ENCODE results near the gene ZNF234.
"Not testable (repeated sequence)": the region's sequence is repeated elsewhere in the genome, so short reads cannot be mapped to it uniquely, and the experiment has no call there.

ZNF234 gene

GRCh38 chr19:44141191-44142058 is at the start of gene ZNF234:
ZNF234 (plus strand) TSS chr19:44141554; CDS start chr19:44144633, 3,079 bp downstream.
- peak; percentile 15 for DNase-seq (ENCODE audit: low read depth, low spot score)

- no peak for DNase-seq (ENCODE audit: low read depth, low spot score)
Observed at GRCh38 chr19:44092108-44092507, 49.2 kb upstream of the ZNF234 start.

- DNase-seq (ENCODE audit: low read depth, low spot score) = peak; percentile 79
Observed at GRCh38 chr19:44093931-44094765, 47.2 kb upstream of the ZNF234 start, which contains the start of gene ZNF224. ZNF224 (plus strand) TSS chr19:44094361; CDS start chr19:44097874, 3,513 bp downstream.

- DNase-seq (ENCODE audit: low read depth, low spot score) = no peak
Observed at GRCh38 chr19:44107751-44108150, 33.6 kb upstream of the ZNF234 start.

- no peak for DNase-seq (ENCODE audit: low read depth, low spot score)
Observed at GRCh38 chr19:44109458-44109857, 31.9 kb upstream of the ZNF234 start.

- DNase-seq (ENCODE audit: low read depth, low spot score) = peak; percentile 95
Observed at GRCh38 chr19:44111910-44112463, 29.4 kb upstream of the ZNF234 start.

GRCh38 chr19:44112802-44113137 is 28.6 kb upstream of the ZNF234 start:
- no peak for DNase-seq (ENCODE audit: low read depth, low spot score)

- peak; percentile 99 for DNase-seq (ENCODE audit: low read depth, low spot score)
Observed at GRCh38 chr19:44113138-44113783, 28.1 kb upstream of the ZNF234 start, which contains the start of gene ZNF225. ZNF225 (plus strand) TSS chr19:44113399; CDS start chr19:44115828, 2,429 bp downstream.

- no peak for DNase-seq (ENCODE audit: low read depth, low spot score)
Observed at GRCh38 chr19:44113784-44114390, 27.5 kb upstream of the ZNF234 start.

- DNase-seq (ENCODE audit: low read depth, low spot score) = not testable (repeated sequence)
Observed at GRCh38 chr19:44121162-44121561, 20.2 kb upstream of the ZNF234 start.

GRCh38 chr19:44131955-44132354 is 9.4 kb upstream of the ZNF234 start:
- DNase-seq (ENCODE audit: low read depth, low spot score) = no peak

- no peak for DNase-seq (ENCODE audit: low read depth, low spot score)
Observed at GRCh38 chr19:44142059-44142433, 692 bp downstream of the ZNF234 start.

GRCh38 chr19:44149776-44150175 is 8.4 kb downstream of the ZNF234 start:
- no peak for DNase-seq (ENCODE audit: low read depth, low spot score)

GRCh38 chr19:44151491-44151890 is 10.1 kb downstream of the ZNF234 start:
- no peak for DNase-seq (ENCODE audit: low read depth, low spot score)

GRCh38 chr19:44156475-44156874 is 15.1 kb downstream of the ZNF234 start:
- no peak for DNase-seq (ENCODE audit: low read depth, low spot score)

- DNase-seq (ENCODE audit: low read depth, low spot score) = no peak
Observed at GRCh38 chr19:44163789-44164188, 22.4 kb downstream of the ZNF234 start.

GRCh38 chr19:44164327-44164672 is 22.9 kb downstream of the ZNF234 start:
- DNase-seq (ENCODE audit: low read depth, low spot score) = no peak

- DNase-seq (ENCODE audit: low read depth, low spot score) = peak; percentile 99
Observed at GRCh38 chr19:44164673-44165512, 23.5 kb downstream of the ZNF234 start, which contains the start of gene ZNF226. ZNF226 (plus strand) TSS chr19:44165100; CDS start chr19:44170081, 4,981 bp downstream.

GRCh38 chr19:44170660-44171059 is 29.3 kb downstream of the ZNF234 start:
- DNase-seq (ENCODE audit: low read depth, low spot score) = not testable (repeated sequence)

GRCh38 chr19:44176590-44176989 is 35.2 kb downstream of the ZNF234 start:
- no peak for DNase-seq (ENCODE audit: low read depth, low spot score)

Data from iPS DF 19.7 (cell line).